ENCODE measurements around the gene BICD1. TPM values are rescaled to one million over a fixed set of nuclear protein-coding genes. Genes with fewer than 3 reads are reported as not detected.

The BICD1 gene
- total RNA-seq, 1 donor from 2014 or later: 49.5 TPM

GRCh38 chr12:32080435-32080834 lies 26.2 kb upstream of the BICD1 start:
- Mint-ChIP-seq H3K27me3 (ENCODE audit: low read depth) (no peaks in the 10 kb centered on the region), H3K27ac (ENCODE audit: unreplicated experiment) (no peak overlapping the region), H3K4me3 (no peak overlapping the region), H3K36me3 (ENCODE audit: low read depth) (no peaks in the 10 kb centered on the region), H3K4me1 (no peaks in the 10 kb centered on the region), H3K9me3 (peaks cover 2% of the 10 kb centered on the region)
- TF ChIP-seq, protein P1, sequence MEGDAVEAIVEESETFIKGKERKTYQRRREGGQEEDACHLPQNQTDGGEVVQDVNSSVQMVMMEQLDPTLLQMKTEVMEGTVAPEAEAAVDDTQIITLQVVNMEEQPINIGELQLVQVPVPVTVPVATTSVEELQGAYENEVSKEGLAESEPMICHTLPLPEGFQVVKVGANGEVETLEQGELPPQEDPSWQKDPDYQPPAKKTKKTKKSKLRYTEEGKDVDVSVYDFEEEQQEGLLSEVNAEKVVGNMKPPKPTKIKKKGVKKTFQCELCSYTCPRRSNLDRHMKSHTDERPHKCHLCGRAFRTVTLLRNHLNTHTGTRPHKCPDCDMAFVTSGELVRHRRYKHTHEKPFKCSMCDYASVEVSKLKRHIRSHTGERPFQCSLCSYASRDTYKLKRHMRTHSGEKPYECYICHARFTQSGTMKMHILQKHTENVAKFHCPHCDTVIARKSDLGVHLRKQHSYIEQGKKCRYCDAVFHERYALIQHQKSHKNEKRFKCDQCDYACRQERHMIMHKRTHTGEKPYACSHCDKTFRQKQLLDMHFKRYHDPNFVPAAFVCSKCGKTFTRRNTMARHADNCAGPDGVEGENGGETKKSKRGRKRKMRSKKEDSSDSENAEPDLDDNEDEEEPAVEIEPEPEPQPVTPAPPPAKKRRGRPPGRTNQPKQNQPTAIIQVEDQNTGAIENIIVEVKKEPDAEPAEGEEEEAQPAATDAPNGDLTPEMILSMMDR (conservative IDR thresholded peaks at IDR 0.05): no peak
- DNase-seq (ENCODE audit: low read depth, low spot score): no peak

GRCh38 chr12:32083489-32083888 lies 23.2 kb upstream of the BICD1 start:
- Mint-ChIP-seq H3K9me3 (no peaks in the 10 kb centered on the region), H3K36me3 (ENCODE audit: low read depth) (no peaks in the 10 kb centered on the region)
- TF ChIP-seq, protein P1 (conservative IDR thresholded peaks at IDR 0.05): no peak

GRCh38 chr12:32084017-32084688 lies 22.5 kb upstream of the BICD1 start:
- H3K36me3 Mint-ChIP-seq (ENCODE audit: low read depth): no peaks in the 10 kb centered on the region
- H3K27ac Mint-ChIP-seq (ENCODE audit: unreplicated experiment): no peak overlapping the region
- no peaks in the 10 kb centered on the region for H3K27me3 Mint-ChIP-seq (ENCODE audit: low read depth)
- no peak for DNase-seq (ENCODE audit: low read depth, low spot score)
- H3K9me3 Mint-ChIP-seq: no peaks in the 10 kb centered on the region
- TF ChIP-seq, protein P1 (conservative IDR thresholded peaks at IDR 0.05): no peak
- H3K4me1 Mint-ChIP-seq: peaks cover 3% of the 10 kb centered on the region
- no peak overlapping the region for H3K4me3 Mint-ChIP-seq

More at GRCh38 chr12:32083489-32083888, 23.2 kb upstream of the BICD1 start:
- no peaks in the 10 kb centered on the region for H3K27me3 Mint-ChIP-seq (ENCODE audit: low read depth)
- no peak overlapping the region for H3K27ac Mint-ChIP-seq (ENCODE audit: unreplicated experiment)
- no peak overlapping the region for H3K4me3 Mint-ChIP-seq
- H3K4me1 Mint-ChIP-seq: no peaks in the 10 kb centered on the region
- DNase-seq (ENCODE audit: low read depth, low spot score): no peak

DNA sequence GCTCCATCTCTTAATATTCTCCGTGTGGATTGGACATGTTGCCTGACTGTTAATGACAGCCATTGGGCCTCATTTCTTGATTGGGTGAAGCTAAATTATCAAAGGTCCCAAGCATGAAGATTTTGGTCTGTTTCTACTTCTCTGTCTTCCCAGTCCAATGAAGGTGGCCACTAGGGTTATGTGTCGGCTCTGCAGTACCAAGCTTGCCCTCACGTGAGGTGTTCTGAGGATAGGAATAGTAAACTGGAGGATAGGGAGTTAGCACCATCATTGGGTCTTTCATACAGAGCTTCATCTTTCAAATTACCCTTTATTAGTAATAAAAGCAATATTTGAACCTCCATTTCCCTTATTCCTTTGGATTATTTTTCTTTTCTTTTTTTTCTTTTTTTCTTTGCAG lies 21.9 kb upstream of the BICD1 start:
- Mint-ChIP-seq H3K27me3 (ENCODE audit: low read depth) (no peaks in the 10 kb centered on the region), H3K36me3 (ENCODE audit: low read depth) (no peaks in the 10 kb centered on the region), H3K4me1 (peaks cover 9% of the 10 kb centered on the region), H3K9me3 (no peaks in the 10 kb centered on the region), H3K27ac (ENCODE audit: unreplicated experiment) (no peak overlapping the region), H3K4me3 (no peak overlapping the region)
- TF ChIP-seq, protein P1 (conservative IDR thresholded peaks at IDR 0.05): no peak
- no peak for DNase-seq (ENCODE audit: low read depth, low spot score)

DNA sequence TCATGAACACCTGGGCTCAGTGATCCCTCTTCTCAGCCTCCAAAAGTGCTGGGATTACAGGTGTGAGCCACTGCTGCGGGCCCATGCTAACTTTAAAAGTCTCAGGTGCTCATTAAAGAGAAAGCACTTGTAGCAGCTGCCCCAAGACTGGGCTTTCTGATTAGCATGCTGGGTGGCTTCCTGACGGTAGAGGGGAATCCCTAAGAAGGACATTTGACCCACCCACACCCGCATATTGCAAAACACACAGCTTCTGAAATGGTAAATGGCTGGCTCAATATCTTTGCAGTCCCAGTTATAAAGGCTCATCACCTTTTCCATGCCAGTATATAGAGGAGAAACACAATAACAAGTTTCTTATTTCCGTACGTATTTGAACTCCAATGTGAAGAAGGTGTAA lies 19.3 kb upstream of the BICD1 start:
- Mint-ChIP-seq H3K4me1 (peaks cover 13% of the 10 kb centered on the region), H3K27ac (ENCODE audit: unreplicated experiment) (no peak overlapping the region), H3K9me3 (no peaks in the 10 kb centered on the region), H3K27me3 (ENCODE audit: low read depth) (no peaks in the 10 kb centered on the region), H3K4me3 (no peak overlapping the region), H3K36me3 (ENCODE audit: low read depth) (no peaks in the 10 kb centered on the region)
- TF ChIP-seq, protein P1 (conservative IDR thresholded peaks at IDR 0.05): no peak
- DNase-seq (ENCODE audit: low read depth, low spot score): no peak
